ENCODE data around the gene KLHL29. TPM values are rescaled to one million over a fixed set of nuclear protein-coding genes. Genes with fewer than 3 reads are reported as not detected.

Gene KLHL29
- total and polyA plus RNA-seq, 2 experiments from 2014 or later: 3.8 to 9.9 TPM

DNA sequence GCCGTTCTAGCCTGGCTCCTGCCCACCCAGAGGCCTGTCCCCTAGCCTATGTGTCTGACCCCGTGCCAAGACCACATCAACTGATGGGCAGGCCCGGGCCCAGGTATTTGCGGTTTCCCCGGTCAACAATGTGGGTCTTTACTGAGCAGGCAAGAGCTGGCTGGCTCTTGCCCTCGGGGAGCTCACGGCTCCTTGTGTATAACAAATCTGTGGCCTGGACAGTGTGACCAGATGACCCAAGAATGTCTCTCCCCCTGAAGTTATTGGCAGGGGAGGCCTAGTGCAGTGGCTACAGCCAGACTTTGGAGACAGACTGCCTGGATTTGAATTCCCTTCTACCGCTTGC is 179.6 kb downstream of the KLHL29 start:
- H3K4me1 ChIP-seq (ENCODE audit: insufficient read depth): peaks cover 17% of the 10 kb centered on the region
- no peaks in the 10 kb centered on the region for H4K20me1 ChIP-seq (ENCODE audit: insufficient read depth, poor library complexity, severe bottlenecking)
- no peaks in the 10 kb centered on the region for H3K36me3 ChIP-seq (replicated peaks; ENCODE audit: insufficient read depth, low read depth)
- no peak overlapping the region for H2AFZ ChIP-seq
- H3K27me3 ChIP-seq: no peaks in the 10 kb centered on the region
- no peaks in the 10 kb centered on the region for H3K79me2 ChIP-seq
- no peak overlapping the region for H3K4me2 ChIP-seq
- TF ChIP-seq CTCF (IDR thresholded peaks at IDR 0.05; ENCODE audit: poor library complexity) (no peak), EZH2phosphoT487 (IDR thresholded peaks at IDR 0.05; ENCODE audit: low read depth, severe bottlenecking, unreplicated experiment) (no peak), EZH2 (IDR thresholded peaks at IDR 0.05; ENCODE audit: borderline replicate concordance) (no peak)
- no peak overlapping the region for H3K4me3 ChIP-seq
- no peaks in the 10 kb centered on the region for H3K9me2 ChIP-seq (replicated peaks; ENCODE audit: insufficient read depth)
- H3K27ac ChIP-seq: no peak overlapping the region
- no peak for DNase-seq (ENCODE audit: low spot score)
- 88% methylated on average over 8 of the region's 8 CpGs for WGBS (ENCODE audit: low lambda C conversion rate, missing lambda C conversion rate)
- H3K9me3 ChIP-seq (ENCODE audit: low read depth): no peaks in the 10 kb centered on the region

- no peak for DNase-seq (ENCODE audit: low spot score)
- H3K4me3 ChIP-seq: no peak overlapping the region
- H3K79me2 ChIP-seq: no peaks in the 10 kb centered on the region
- no peaks in the 10 kb centered on the region for H4K20me1 ChIP-seq (ENCODE audit: insufficient read depth, poor library complexity, severe bottlenecking)
- no peaks in the 10 kb centered on the region for H3K9me3 ChIP-seq (ENCODE audit: low read depth)
- no peak overlapping the region for H3K27ac ChIP-seq
- no peaks in the 10 kb centered on the region for H3K36me3 ChIP-seq (replicated peaks; ENCODE audit: insufficient read depth, low read depth)
- WGBS (ENCODE audit: low lambda C conversion rate, missing lambda C conversion rate): 95% methylated on average over 9 of the region's 9 CpGs
- no peak overlapping the region for H3K4me2 ChIP-seq
- no peak overlapping the region for H2AFZ ChIP-seq
- H3K27me3 ChIP-seq: no peaks in the 10 kb centered on the region
- peaks cover 19% of the 10 kb centered on the region for H3K4me1 ChIP-seq (ENCODE audit: insufficient read depth)
- TF ChIP-seq CTCF (IDR thresholded peaks at IDR 0.05; ENCODE audit: poor library complexity) (no peak), EZH2phosphoT487 (IDR thresholded peaks at IDR 0.05; ENCODE audit: low read depth, severe bottlenecking, unreplicated experiment) (no peak), EZH2 (IDR thresholded peaks at IDR 0.05; ENCODE audit: borderline replicate concordance) (no peak)
- no peaks in the 10 kb centered on the region for H3K9me2 ChIP-seq (replicated peaks; ENCODE audit: insufficient read depth)
Measured at GRCh38 chr2:23565374-23565773, 180.4 kb downstream of the KLHL29 start.

DNA sequence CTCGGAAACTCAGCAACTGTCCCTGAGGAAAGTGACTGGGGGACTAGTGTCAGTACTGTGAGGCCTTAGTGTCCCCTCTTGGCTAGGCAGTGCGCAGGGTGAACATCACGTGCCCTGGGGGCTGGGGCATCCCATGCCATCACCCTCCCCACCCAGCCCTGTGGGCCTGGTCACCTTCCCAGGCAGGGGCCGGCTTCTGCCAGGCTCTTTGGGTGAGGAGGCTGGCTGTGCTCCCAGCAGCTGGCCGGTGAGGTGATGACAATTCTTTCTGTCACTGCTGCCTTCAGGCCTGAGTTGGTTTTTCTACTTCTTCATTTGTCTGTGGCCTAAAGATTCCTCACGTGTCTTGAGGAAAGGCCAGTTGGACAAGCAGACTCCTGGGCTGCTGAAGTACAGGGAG is 180.8 kb downstream of the KLHL29 start:
- Histone ChIP-seq H2AFZ (no peak overlapping the region), H3K27ac (no peak overlapping the region), H4K20me1 (ENCODE audit: insufficient read depth, poor library complexity, severe bottlenecking) (no peaks in the 10 kb centered on the region), H3K4me3 (no peak overlapping the region), H3K4me1 (ENCODE audit: insufficient read depth) (peaks cover 19% of the 10 kb centered on the region), H3K9me3 (ENCODE audit: low read depth) (no peaks in the 10 kb centered on the region), H3K36me3 (replicated peaks; ENCODE audit: insufficient read depth, low read depth) (no peaks in the 10 kb centered on the region), H3K9me2 (replicated peaks; ENCODE audit: insufficient read depth) (no peaks in the 10 kb centered on the region), H3K4me2 (no peak overlapping the region), H3K79me2 (no peaks in the 10 kb centered on the region), H3K27me3 (no peaks in the 10 kb centered on the region)
- 97% methylated on average over 6 of the region's 6 CpGs for WGBS (ENCODE audit: low lambda C conversion rate, missing lambda C conversion rate)
- DNase-seq (ENCODE audit: low spot score): no peak
- TF ChIP-seq CTCF (IDR thresholded peaks at IDR 0.05; ENCODE audit: poor library complexity): no peak
- no peak for TF ChIP-seq EZH2phosphoT487 (IDR thresholded peaks at IDR 0.05; ENCODE audit: low read depth, severe bottlenecking, unreplicated experiment)
- TF ChIP-seq EZH2 (IDR thresholded peaks at IDR 0.05; ENCODE audit: borderline replicate concordance): no peak

Measured in hepatocyte (in vitro differentiated cells).